PC-9 (cell line): ENCODE data around the gene BSPRY. TPM values are rescaled to one million over a fixed set of nuclear protein-coding genes. Genes with fewer than 3 reads are reported as not detected.

Experiments
- BruUV-seq: library from RNA; stranded (reverse); fragments of 400-500 nt; replicated peaks from 2 replicates; lab custom pipeline; 2021; lab: Mats Ljungman, UMichigan
- CTCF ChIA-PET: fragments of 300-600 bp; sonication (Branson Sonifier 250); formaldehyde crosslinking; loops from one replicate; lab custom pipeline; 2022; ENCODE audit warnings: antibody characterized with exemption; lab: Charles Lee
- POLR2A ChIA-PET: fragments of 300-600 bp; sonication (Branson Sonifier 250); formaldehyde crosslinking; loops from one replicate; lab custom pipeline; 2022; ENCODE audit warnings: antibody characterized with exemption; ENCODE audit not compliant: unreplicated experiment; lab: Charles Lee
- DNase-seq, 2 experiments: peaks; one replicate each; pipeline versions ENCODE4 v3.0.0 to v3.0.0-alpha.2; 2015 to 2022; ENCODE audit warnings: mixed read lengths in 1 of 2
- H2AFZ ChIP-seq: fragments of 200-600 bp; sonication (generic); 2 replicates; pipeline ENCODE4 v1.8.1; 2017; ENCODE audit warnings: antibody characterized with exemption
- H3F3A ChIP-seq: fragments of 200-600 bp; sonication (generic); 2 replicates; pipeline ENCODE4 v1.8.1; 2017; ENCODE audit warnings: antibody characterized with exemption, mild to moderate bottlenecking, low read depth; ENCODE audit not compliant: insufficient read depth
- H3K27ac ChIP-seq: fragments of 200-600 bp; sonication (generic); 2 replicates; pipeline ENCODE4 v1.6.1; 2016; ENCODE audit warnings: mixed run types
- H3K27me3 ChIP-seq: fragments of 200-600 bp; sonication (generic); 2 replicates; pipeline ENCODE4 v1.6.1; 2016; ENCODE audit warnings: low read depth, mixed run types; ENCODE audit not compliant: insufficient read depth
- H3K36me3 ChIP-seq: fragments of 200-600 bp; sonication (generic); 2 replicates; pipeline ENCODE4 v1.6.1; 2016; ENCODE audit warnings: low read depth, mixed run types
- H3K4me1 ChIP-seq: fragments of 200-600 bp; sonication (generic); replicated peaks from 2 replicates; pipeline ENCODE4 v1.6.1; 2016; ENCODE audit warnings: mixed run types; ENCODE audit not compliant: insufficient read depth
- H3K4me2 ChIP-seq: fragments of 200-600 bp; sonication (generic); 2 replicates; pipeline ENCODE4 v1.6.1; 2017; ENCODE audit warnings: mixed run types
- H3K4me3 ChIP-seq: fragments of 200-600 bp; sonication (generic); 2 replicates; pipeline ENCODE4 v1.6.1; 2016; ENCODE audit warnings: mixed run types
- H3K79me2 ChIP-seq: fragments of 200-600 bp; sonication (generic); 2 replicates; pipeline ENCODE4 v1.6.1; 2017; ENCODE audit warnings: low read depth, mixed run types
- H3K9me2 ChIP-seq: fragments of 200-600 bp; sonication (generic); 2 replicates; pipeline ENCODE4 v1.8.1; 2017; ENCODE audit warnings: mild to moderate bottlenecking; ENCODE audit not compliant: insufficient read depth
- H3K9me3 ChIP-seq: fragments of 200-600 bp; sonication (generic); 2 replicates; pipeline ENCODE4 v1.8.1; 2016; ENCODE audit warnings: low read depth; ENCODE audit not compliant: insufficient read depth
- H4K20me1 ChIP-seq: fragments of 200-600 bp; sonication (generic); 2 replicates; pipeline ENCODE4 v1.8.1; 2017; ENCODE audit not compliant: insufficient read depth
- EZH2 ChIP-seq: fragments of 200-600 bp; sonication (generic); IDR thresholded peaks from 2 replicates; pipeline ENCODE4 v1.8.0; 2017; ENCODE audit warnings: antibody characterized with exemption, low read depth
- intact Hi-C: fragments of 100-400 bp; cut with micrococcal nuclease; formaldehyde crosslinking; loops from one replicate; pipeline ENCODE4 v1.10.0; 2022; ENCODE audit not compliant: unreplicated experiment
- total RNA-seq: library from RNA; stranded (reverse); gene quantifications from 2 replicates; pipeline ENCODE4 v1.2.3, GENCODE V29; 2021
- TF ChIP-seq, protein P1 (sequence below): fragments of 200-600 bp; sonication (generic); conservative IDR thresholded peaks from 2 replicates; pipeline ENCODE4 v1.6.1; 2017; ENCODE audit warnings: mixed run types, antibody characterized with exemption, mild to moderate bottlenecking, moderate library complexity

The BSPRY gene
- total RNA-seq, 1 experiment from 2014 or later = 29.3 TPM

DNA sequence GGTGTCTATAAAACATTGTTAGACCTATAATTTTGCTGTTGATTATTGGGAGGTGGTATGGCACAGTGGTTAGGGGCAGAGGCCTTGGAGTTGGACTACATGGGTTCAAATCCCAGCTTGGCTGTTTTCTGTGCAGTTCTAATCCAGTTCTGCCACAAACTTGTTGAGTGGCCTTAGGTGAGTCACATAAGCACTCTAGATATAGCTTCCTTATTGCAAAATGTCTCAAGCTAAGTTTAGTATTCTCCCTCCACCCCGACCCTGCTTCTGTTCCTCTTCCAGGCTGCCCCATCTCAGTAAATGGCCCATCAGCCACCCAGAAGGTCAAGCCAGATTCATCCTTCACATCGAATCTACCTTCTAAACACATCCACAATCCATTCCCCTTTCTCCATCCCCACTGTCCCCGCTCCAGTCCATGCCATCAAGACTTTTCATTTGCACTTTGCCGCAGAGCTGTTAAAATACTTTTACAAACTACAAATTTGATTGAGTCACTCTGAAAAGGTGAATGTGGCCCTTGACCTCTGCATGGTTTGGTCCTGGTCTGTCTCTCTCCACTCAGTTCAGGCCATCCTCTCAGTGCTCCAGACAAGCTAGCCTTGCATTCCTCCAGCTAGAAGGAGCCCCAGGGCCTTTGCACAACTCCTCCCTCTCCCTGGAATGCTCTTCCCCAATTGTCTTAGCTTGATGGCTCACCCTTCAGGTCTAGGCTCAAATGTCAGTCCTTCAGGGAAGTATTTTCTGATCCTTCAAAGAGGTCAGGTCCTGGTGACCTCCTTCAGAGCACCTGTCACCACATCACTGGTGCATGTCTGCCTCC is 37.4 kb downstream of the BSPRY start:
- H3K36me3 ChIP-seq = no peaks in the 10 kb centered on the region
- no peak overlapping the region for H3K4me3 ChIP-seq
- 0 out of 2 replicates have a peak overlapping the region, but pooled peaks have one; percentile 26 for H3K27ac ChIP-seq
- intact Hi-C loops = no loop called here
- H3K4me1 ChIP-seq = peaks cover 15% of the 10 kb centered on the region
- peaks cover 6% of the 10 kb centered on the region; the same call in 1 of the 2 replicates for H3F3A ChIP-seq
- no peaks in the 10 kb centered on the region for H3K27me3 ChIP-seq
- no peak overlapping the region for H2AFZ ChIP-seq
- no peaks in the 10 kb centered on the region for H4K20me1 ChIP-seq
- no peaks in the 10 kb centered on the region for H3K79me2 ChIP-seq
- H3K9me2 ChIP-seq = no peaks in the 10 kb centered on the region
- TSS peak; percentile 69 for BruUV-seq
- ChIA-PET POLR2A (interaction anchor here (0.6 kb wide), 1 partner anchor 11 kb away, joined by 8 read pairs; no protein-coding TSS in a partner anchor), CTCF (no interaction called here)
- H3K9me3 ChIP-seq = no peaks in the 10 kb centered on the region
- DNase-seq = no peak
- TF ChIP-seq, protein P1, sequence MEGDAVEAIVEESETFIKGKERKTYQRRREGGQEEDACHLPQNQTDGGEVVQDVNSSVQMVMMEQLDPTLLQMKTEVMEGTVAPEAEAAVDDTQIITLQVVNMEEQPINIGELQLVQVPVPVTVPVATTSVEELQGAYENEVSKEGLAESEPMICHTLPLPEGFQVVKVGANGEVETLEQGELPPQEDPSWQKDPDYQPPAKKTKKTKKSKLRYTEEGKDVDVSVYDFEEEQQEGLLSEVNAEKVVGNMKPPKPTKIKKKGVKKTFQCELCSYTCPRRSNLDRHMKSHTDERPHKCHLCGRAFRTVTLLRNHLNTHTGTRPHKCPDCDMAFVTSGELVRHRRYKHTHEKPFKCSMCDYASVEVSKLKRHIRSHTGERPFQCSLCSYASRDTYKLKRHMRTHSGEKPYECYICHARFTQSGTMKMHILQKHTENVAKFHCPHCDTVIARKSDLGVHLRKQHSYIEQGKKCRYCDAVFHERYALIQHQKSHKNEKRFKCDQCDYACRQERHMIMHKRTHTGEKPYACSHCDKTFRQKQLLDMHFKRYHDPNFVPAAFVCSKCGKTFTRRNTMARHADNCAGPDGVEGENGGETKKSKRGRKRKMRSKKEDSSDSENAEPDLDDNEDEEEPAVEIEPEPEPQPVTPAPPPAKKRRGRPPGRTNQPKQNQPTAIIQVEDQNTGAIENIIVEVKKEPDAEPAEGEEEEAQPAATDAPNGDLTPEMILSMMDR = no peak
- TF ChIP-seq EZH2 = no peak
- no peak overlapping the region for H3K4me2 ChIP-seq

DNA sequence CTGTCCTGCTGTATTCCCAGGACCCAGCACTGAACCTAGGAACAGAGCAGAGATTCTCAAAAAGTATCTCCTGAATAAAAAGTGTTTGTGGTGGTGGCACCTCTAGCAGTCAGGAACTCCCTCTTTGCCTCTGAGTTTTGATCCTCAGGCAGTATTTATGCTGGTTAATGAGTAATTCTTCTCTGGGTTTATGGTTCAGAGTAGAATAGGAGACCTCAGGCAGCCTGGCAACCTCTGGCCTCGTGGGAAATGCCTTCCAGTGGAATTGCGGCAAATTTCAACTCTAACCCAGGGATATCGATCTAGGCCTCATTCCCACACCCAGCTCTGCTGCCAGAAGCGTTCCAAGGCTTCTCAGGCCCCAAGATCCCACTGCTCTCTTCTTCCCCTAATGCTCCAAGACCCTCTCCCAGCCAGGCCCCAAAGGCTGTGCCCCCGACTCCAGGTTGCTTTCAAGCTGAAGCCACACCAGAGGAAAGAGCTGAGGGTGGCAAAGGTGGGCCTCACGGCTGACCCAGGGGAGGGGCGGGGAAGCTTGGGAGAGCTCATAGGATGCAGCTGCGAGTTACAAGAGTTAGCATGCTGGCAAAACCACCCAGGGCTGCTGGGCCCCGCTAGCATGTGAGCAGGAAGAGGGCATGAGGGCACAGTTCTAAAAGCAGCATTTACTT is 38.4 kb downstream of the BSPRY start:
- H3K9me2 ChIP-seq = no peaks in the 10 kb centered on the region
- no peak for DNase-seq
- H3K9me3 ChIP-seq = no peaks in the 10 kb centered on the region
- no TSS peak for BruUV-seq
- CTCF ChIA-PET = no interaction called here
- no peaks in the 10 kb centered on the region for H3K27me3 ChIP-seq
- H3K4me1 ChIP-seq = peaks cover 6% of the 10 kb centered on the region
- no peak for TF ChIP-seq EZH2
- TF ChIP-seq, protein P1 = no peak
- intact Hi-C loops = no loop called here
- H4K20me1 ChIP-seq = no peaks in the 10 kb centered on the region
- H2AFZ ChIP-seq = no peak overlapping the region
- H3F3A ChIP-seq = no peaks in the 10 kb centered on the region; the same call in 1 of the 2 replicates
- POLR2A ChIA-PET = no interaction called here
- H3K79me2 ChIP-seq = no peaks in the 10 kb centered on the region
- H3K36me3 ChIP-seq = no peaks in the 10 kb centered on the region
- H3K4me2 ChIP-seq = no peak overlapping the region
- H3K4me3 ChIP-seq = no peak overlapping the region
- H3K27ac ChIP-seq = 0 out of 2 replicates have a peak overlapping the region, but pooled peaks have one; percentile 26

DNA sequence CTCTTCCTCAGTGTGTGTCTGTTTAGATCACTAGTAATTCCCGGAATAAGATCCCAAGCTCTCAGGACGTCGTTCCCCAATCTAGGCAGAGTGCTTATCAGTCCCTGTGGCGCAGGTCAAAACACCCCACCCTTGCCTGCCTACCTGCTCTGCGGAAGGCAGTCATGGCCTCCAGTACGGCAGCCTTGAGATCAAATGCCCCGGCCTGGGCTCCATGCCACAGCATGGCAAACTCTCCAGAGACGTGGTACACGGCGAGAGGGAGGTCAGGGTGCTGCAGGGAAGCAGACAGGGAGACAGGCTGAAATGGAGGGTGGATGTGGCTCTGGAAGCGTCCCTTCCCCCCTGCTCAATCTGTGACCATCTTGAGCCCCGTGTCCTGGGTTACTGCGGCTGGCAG is 39.5 kb downstream of the BSPRY start:
- no peak for DNase-seq
- Histone ChIP-seq H3K36me3 (no peaks in the 10 kb centered on the region), H2AFZ (no peak overlapping the region), H3K9me2 (no peaks in the 10 kb centered on the region), H3K79me2 (no peaks in the 10 kb centered on the region), H3F3A (no peaks in the 10 kb centered on the region; the same call in 1 of the 2 replicates), H3K4me2 (no peak overlapping the region), H4K20me1 (no peaks in the 10 kb centered on the region), H3K27me3 (no peaks in the 10 kb centered on the region), H3K27ac (no peak overlapping the region), H3K4me1 (no peaks in the 10 kb centered on the region; the same call in 1 of the 2 replicates), H3K9me3 (no peaks in the 10 kb centered on the region), H3K4me3 (no peak overlapping the region)
- no TSS peak for BruUV-seq
- TF ChIP-seq, protein P1 = no peak
- no peak for TF ChIP-seq EZH2
- CTCF ChIA-PET = no interaction called here
- intact Hi-C loops = no loop called here
- POLR2A ChIA-PET = no interaction called here
